GM20431 (cell line): ENCODE data around the gene DENND1A.

Source experiments
- in situ Hi-C: fragments of 300-500 bp; cut with MseI, MboI; formaldehyde crosslinking; loops from one replicate; pipeline ENCODE4 v1.15.0; 2020; ENCODE audit warnings: low sequenced_read_pairs; ENCODE audit not compliant: unreplicated experiment

The DENND1A gene

DNA sequence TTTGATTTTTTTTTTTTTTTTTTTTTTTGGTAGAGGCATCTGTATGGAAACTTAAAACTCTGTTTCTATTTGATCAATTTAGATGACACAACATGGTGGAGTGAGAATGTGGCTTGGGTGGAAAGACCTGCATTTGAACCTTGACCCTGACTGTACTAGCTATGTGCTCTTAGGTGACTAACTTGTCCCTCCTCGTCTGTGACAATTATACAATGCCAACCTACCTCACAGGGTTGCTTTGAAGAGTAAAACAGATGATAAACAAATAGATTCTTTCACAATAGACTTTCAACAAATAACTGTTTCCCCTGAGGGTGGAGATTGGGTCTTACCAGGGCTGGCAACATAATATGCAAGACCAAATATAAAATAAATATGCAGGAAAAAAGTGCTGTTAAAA lies 464.6 kb downstream of the DENND1A start:
- in situ Hi-C loops, result no loop called here

DNA sequence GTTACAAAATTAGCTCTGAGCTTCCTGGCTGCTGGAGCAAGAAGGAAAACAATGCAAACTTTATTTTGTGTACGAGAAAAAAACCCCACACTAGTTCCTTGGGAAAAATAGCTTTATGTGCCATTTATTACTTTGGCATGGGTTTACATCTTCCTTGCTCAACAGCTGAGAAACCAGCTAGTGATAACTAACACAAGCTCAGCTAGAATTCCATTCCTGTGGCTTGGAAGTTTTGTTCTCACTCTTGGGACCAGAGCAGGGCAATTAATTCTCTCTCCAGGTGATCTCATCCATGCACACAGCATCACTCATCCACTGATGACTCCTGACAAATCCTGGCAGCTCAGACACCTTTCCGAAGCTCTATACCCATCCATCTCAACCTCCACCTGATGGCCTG lies 469.8 kb downstream of the DENND1A start:
- in situ Hi-C loops, result no loop called here

DNA sequence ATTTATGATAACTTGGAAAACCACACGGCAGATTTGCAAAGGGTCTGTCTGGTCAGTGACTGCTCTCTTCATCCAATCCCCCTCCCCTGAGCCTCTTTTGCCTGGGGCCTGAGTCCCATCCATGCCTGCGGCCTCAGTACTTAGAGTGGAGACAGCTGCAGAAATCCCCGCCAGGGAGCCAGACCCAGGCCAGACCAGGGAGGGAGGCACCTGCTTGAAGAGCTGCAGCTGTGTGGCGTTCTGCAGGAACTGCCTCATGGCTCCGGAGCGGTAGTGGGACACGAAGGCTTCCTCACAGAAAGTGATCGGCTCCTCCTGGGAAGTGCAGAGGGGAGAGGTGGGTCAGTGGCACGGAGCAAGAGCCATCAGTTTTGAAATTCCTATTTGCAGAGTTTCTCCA lies 472.3 kb downstream of the DENND1A start:
- in situ Hi-C loops, result no loop called here

DNA sequence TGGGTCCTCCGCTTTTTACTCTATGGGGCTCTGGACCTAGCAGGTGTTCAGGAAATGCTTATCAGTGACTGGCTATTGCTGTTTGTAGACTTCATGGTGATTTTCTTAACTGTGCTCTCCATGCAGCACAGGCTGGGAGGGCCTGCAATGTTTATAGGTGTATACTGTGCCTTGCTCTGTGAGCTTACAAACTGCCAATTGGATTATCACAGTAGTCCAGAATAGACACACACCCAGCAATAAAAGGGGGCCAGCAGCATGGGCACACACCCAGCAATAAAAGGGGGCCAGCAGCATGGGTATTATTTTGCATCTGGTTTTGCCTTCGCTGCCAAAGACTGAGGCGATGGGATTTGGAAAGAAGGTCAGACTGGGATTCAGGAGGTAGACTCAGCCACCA lies 473.9 kb downstream of the DENND1A start:
- in situ Hi-C loops, result no loop called here

DNA sequence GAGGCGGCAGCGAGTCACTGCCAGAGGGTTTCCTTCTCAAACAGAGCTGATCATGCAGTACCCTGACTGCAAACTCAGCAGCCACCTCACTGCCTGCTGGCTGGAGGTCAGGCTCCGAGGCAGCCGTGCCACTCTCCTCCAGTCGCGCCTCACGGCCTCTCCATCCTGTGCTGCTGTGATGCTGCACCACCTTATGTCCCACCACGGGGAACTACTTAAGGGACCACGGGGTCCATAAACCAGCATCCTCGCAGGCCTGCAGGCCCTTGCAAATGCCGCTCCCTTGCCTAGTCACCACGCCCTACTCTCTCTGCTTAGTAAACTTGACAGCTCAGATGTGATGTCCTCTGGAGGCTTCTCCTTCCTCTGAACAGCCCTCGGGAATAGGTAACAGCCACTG lies 474.7 kb downstream of the DENND1A start:
- in situ Hi-C loops, result no loop called here

DNA sequence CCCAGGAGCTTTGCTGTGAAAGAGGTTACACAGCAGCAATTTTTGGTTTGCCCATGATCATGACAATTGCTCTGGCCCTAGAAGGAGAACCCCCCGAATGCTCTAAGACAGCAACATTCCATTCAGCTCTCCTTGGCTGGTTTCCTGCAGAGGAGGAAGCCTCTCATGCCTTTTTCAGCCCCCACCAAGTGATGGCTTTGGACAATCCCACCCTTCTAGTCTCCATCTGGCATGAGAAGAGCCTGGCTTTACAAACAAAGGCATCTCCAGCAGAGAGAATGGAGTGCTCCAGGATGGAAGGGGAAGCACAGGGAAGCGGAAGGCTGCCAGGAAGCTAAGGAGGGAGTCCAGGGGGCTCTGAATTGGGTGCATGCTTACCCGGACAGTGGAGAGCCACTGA lies 475.6 kb downstream of the DENND1A start:
- in situ Hi-C loops, result no loop called here

DNA sequence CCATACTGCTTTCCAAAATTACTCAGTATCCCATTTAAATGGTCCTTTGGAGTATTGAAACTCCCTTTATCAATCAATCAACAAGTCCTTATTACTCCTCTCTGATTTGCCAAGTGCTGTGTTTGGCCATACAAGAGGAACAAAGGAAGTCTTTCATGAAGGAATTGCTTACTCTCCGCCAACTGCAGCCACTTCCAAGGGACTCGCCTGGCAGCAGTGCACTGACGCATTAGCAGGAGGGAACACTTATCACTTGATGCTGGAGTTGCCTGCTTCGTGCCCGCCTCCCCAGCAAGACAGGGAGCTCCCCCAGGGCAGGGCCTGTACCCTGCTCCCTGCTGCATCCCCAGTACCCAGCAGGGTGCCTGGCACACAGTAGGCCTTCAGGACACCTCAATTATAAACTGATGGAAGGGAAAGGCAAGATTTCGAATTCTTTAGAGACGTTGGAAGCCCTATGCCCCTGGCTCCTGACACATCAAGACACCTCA lies 476.1 kb downstream of the DENND1A start:
- in situ Hi-C loops, result no loop called here

DNA sequence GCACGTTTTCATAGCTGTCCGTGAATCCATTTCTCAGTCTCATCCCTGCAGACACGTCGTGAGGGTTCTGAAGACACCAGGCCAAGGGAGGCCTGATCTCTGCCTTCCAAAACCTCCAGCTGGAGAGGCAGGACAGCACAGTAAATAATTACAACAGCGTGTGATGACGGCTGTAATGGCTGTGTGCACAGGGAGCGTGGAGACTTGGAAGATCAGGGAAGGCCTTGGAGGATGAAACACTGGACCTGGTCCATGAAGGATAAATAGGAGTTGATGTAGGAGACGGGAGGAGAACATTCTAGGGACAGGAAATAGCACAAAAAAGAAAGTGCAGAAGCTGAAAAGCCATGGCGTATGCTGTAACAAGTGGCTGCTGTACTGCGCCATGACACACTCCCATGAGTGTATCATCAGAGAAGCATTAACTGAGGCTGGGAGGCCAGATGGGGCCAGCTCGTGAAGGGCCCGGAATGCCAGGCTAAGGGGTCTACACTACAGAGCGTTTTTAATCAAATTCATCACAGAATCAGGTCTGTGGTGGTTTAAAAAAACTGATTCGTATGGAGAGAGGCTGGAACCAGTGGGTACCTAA lies 476.8 kb downstream of the DENND1A start:
- in situ Hi-C loops, result no loop called here

DNA sequence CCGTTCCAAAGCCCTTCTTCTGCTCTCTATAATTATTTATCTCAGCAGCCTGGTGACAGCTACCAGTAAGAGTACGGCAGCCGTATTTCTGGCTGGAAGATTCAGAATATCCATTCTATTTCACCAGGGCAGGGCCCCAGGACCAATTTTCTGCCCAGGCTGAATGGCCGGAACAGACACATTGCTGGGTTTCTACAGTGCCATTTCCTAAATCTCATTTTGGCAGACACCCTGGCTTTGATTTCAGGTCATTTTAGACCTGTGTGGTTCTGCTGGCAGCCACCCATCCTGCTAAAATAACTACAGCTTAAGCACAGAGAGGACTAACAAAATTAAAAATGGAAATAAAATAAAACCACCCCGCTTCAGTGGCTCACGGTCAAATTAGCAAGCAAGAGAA lies 478.9 kb downstream of the DENND1A start:
- in situ Hi-C loops, result no loop called here

DNA sequence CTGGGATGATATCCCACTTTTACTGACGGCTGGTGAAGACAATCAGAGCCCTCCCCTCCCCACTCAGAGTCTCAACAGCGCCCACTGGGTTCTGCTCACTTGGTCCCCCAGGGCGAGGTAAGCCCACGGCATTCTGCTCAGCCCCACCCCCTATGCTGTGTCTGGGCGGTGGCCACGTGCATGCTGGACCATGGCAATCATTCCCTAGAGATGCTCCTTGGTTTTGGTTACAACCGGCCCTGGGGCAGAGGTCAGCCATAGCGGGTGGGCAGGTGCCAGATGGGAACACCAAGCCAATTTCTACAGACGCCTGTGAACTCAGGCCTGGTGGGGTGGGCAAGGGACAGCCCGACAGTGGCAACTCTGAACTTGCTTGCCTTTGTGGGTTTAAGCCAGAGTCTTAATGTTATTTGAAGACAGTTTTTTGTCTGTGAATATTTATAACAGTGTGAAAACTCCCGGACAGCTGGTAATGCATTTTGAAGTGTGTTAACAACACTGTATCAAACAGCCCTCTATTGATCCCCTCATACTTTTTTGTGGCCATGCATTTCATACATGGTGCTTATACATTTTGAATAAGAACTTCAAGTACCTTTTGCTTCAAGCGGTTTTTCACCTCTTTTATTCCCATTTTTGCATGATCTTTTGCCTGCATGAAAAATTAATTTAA lies 479.7 kb downstream of the DENND1A start:
- in situ Hi-C loops, result no loop called here

DNA sequence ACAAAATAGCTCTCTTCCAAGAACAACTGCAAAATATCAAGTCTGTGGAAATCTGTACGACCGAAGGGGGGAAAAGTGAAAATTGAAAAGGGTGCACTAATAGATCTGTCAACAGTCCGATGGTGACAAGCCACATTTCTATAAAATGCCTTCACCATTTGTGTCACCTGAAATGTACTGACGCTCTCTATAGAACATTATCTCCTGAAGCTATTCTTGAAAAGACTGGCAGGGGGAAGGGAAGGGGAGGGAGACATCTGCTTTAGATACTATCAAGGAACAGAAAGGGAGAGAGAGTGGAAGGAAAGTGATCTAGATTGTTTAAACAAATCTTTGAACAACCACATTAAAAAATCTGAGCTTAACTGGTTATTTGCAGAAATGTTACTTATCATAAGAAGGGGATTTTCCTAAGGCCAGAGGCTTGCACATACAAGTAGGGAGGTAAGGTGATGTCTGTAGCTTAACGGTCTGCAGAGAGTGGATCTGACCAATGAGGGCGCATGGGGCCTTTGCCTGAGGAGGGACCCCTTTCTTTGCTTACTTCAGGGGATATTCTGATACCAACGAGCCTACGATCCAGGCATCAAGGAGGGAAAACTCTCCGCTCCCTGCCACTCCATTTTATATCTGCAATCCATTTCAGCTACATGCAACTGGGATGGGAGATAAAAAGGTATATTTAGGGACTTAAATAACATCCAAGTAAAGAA lies 481.8 kb downstream of the DENND1A start:
- in situ Hi-C loops, result no loop called here

DNA sequence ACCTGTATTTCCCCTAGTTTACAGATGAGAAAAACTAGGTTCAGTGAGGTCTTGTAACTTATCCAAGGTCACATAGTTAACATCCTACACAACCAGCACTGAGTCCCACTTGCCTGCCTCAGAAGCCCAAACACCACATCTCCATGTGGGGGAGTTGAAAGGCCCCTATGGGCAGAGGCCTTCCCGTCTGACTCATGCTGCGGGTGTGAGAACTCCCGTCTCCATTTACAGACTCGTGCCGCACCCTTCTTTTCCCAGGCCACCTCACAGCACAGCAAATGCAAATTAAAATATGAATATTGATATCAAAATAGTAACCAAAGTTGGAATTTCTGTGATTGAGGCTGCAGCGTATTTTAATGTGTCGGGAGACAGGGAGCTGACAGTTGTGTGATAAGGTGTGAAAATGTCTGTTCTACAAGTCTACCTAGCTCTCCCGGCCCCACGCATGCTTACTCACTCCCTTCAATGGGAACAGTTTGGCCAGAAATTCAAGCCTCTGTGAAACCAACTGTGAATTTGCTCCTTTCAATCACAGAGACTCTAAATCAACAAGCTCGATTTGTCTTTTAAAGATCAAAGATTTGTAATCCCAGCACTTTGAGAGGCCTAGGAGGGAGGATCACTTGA lies 483.8 kb downstream of the DENND1A start:
- in situ Hi-C loops, result no loop called here

DNA sequence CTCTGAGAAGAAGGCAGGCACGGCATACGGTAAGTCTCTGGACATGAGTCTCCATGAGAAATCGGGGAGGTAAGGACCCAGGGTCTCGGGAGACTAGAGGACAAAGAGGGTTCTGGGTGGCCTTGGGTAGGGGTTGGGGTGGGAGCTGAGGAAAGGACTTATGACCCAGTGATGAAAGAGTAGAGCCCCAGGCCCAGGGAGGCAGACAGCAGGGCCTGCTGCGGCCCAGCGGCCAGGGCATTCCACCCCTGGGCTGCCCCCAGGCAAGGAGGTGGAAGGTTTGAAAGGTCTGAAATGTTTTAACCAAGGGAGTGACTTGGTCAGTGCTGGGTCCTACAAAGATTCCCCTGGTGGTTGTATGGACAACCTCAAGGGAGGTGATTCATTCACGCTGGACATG lies 484.8 kb downstream of the DENND1A start:
- in situ Hi-C loops, result no loop called here

DNA sequence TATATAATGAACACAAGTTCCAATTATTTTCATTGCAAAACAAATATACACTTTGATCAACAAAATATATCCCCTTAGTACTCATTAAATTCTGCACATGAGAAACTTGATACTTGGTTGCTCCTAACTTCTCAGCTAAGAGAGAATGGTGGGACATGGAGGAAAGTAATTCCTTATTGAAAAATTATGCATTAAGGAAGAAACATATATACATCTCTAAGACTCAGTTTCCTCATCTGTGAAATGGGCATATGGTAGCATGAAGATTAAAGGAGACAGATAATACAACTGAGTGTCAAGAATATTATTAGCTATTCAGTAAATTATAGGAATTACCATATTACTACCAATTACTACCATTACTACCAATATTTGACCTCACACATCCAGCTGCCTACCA lies 488.2 kb downstream of the DENND1A start:
- in situ Hi-C loops, result no loop called here

DNA sequence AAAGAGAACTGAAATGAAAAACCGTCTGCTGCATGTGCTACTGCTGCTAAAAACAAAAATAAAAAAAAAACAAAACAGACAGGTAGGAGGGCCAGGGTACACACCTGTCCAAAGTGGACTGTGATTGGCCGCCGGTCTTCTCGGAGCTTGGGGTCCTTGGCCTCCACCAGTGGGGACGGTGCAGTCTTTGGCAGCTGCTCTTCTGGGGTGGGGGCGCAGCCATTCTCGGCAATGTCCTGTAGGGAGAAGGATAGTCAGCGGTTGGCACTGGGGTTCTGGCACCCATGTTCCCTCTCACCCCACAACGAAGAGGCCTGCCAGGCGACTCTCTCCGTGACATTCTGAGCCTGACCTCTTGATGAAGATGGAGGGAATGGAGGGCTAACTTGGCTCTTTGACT lies 489.7 kb downstream of the DENND1A start:
- in situ Hi-C loops, result no loop called here

DNA sequence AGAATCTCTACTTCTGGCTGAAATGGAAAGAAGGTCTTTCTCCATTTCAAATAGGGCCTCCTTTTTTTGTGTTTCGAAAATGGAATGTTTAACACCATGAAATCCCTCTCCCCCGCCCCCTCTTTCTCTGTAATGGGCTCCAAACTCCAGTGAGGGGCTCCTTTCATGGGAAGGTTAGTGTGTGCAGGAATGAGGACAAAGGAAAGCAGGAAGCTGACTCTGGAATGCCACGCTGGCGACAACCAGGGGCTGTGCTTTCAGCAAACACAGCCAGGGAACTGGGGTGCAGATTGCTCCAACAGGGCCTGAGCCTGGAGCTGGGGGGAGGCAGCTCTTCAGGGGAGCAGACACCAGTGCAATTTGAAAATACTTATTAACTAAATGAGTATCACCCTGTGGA lies 491.1 kb downstream of the DENND1A start:
- in situ Hi-C loops, result no loop called here

DNA sequence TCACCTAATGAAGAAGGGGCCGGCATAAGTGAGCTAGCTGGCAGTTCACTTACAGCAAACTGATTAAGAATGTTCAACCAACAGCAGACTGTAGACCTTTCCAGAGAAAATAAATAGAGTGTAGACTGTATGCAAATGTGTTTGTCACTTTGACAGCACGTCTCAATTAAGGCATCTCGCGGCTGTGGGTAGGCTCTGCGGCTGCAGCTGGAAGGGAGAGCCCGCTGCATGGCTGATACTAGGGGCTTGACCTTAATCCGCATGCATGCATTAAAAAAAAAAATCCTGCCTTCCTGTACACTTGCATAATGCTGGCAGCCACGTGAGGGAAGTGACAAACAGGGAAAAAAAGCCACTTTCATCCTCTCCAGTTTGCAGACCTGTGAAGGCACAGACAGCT lies 491.6 kb downstream of the DENND1A start:
- in situ Hi-C loops, result no loop called here

DNA sequence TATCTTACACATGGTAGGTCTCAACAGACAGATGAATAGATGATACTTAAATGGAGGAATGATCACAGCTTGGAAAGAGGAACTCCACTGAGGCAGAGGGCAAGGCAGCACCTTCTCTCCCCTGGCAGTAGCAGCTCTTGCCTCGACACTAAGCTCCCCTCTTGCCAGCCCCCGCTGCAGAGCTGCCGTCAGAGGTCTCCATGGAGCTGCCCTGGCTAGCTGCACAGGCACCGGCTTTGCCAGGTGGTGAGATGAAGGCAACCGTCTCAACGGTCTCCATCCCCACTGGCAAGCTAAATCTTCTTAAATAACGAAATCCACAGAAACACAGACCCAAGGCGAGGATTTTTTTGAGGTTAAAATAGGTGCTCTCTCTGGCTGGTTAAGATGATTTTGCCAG lies 492.7 kb downstream of the DENND1A start:
- in situ Hi-C loops, result no loop called here

DNA sequence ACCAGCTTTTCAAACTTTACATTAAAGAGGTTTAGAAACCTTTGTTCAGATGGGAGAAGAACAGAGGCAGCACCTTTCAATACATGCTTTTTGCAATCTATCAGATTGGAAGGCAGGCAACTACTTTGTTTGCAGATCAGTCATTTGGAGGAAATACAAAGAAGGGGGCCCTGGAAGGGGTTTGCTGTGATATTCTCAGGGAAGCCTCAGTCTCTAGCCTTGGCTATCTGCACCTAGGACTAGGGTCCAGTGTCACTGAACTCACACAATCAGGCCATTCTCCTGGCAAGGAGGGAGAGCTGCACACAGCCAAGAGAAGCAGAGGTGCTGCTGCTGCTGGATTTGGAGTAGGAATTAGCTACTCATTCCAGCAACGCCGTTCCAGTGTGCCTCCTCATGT lies 494.5 kb downstream of the DENND1A start:
- in situ Hi-C loops, result no loop called here

DNA sequence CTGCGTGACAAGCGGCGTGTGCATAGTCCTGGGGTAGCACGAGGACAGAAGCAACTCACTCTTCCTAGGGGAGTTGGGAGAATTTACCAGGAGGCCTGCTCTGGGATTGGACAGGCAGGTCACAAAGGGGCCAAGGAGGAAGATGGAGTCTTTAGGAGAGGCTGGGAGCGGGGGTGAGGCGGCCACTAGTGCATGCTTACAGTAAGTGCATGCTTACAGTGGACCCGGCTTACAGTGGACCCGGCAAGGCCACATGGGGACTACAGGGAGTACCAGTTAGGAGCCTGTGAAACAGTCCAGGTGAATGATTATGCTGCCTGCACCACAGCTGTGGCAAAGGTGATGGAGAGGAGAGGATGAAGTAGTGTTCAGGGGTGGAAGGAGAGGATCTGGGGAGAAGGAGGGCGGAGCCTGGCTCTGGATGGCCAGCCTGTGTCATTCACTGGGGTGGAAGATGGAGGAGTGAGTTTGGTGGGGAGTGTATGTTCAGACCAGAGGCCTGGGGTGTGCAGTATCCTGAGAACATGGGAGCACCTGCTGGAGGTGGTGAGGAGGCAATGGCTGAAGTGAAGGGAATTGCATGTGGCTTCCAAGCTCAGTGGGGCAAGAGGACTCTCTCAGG lies 495.2 kb downstream of the DENND1A start:
- in situ Hi-C loops, result no loop called here
